Suprapubic skin (tissue), 4 donors: ENCODE results near the gene CERS1.

Experiments
- CTCF ChIP-seq, 2 donors: fragments of 200-600 bp in 1 of 2; fragments of 450-650 bp in 1 of 2; sonication (generic) in 1 of 2; IDR thresholded peaks; one replicate each; pipeline ENCODE4 v1.5.1; 2016 to 2019; ENCODE audit warnings: antibody characterized with exemption in 2 of 2, mild to moderate bottlenecking in 1 of 2, moderate library complexity in 1 of 2
- EP300 ChIP-seq: sonication (generic); formaldehyde crosslinking; IDR thresholded peaks from one replicate; pipeline ENCODE4 v1.6.1; 2017; ENCODE audit warnings: antibody characterized with exemption
- POLR2A ChIP-seq, 2 donors: fragments of 450-650 bp; IDR thresholded peaks; one replicate each; pipeline ENCODE4 v1.6.1; 2017; ENCODE audit warnings: antibody characterized with exemption in 2 of 2, mild to moderate bottlenecking in 2 of 2, moderate library complexity in 2 of 2
- POLR2AphosphoS5 ChIP-seq, 3 donors: sonication (generic); formaldehyde crosslinking; IDR thresholded peaks; one replicate each; pipeline ENCODE4 v1.6.1; 2017; ENCODE audit warnings: antibody characterized with exemption in 3 of 3

DNA sequence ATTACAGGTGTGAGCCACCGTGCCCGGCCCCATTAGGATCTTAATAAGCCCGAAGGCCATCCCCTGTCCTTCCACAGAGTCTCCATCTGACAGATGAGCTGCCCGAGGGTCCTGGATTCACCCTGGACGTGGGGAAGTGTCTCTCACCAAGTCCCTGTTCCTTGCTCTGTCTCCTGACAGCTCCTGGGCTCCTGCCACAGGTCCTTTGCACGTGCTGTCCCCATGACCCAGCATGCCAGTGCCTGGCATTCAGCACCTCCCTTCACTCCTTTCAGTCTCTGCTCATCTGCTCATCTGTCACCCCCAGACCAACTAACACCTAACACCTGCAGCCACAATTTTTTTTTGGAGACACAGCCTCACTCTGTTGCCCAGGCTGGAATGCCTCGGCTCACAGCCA is 14.5 kb downstream of the CERS1 start:
- TF ChIP-seq CTCF (IDR thresholded peaks at IDR 0.05) (no peak), POLR2A (IDR thresholded peaks at IDR 0.05) (no peak), EP300 (no peak), POLR2AphosphoS5 (IDR thresholded peaks at IDR 0.05) (no peak)
